NCI-H187 (cell line): ENCODE results near the gene MRPS5.
A peak's percentile ranks its signal among the peaks of the same experiment; 100 is the strongest.
"Not testable (repeated sequence)": the region's sequence is repeated elsewhere in the genome, so short reads cannot be mapped to it uniquely, and the experiment has no call there.

Source experiments
- DNase-seq, 2 experiments: peaks; one replicate each; lab custom pipeline; 2025; lab: John Stamatoyannopoulos, UW

The MRPS5 gene

DNA sequence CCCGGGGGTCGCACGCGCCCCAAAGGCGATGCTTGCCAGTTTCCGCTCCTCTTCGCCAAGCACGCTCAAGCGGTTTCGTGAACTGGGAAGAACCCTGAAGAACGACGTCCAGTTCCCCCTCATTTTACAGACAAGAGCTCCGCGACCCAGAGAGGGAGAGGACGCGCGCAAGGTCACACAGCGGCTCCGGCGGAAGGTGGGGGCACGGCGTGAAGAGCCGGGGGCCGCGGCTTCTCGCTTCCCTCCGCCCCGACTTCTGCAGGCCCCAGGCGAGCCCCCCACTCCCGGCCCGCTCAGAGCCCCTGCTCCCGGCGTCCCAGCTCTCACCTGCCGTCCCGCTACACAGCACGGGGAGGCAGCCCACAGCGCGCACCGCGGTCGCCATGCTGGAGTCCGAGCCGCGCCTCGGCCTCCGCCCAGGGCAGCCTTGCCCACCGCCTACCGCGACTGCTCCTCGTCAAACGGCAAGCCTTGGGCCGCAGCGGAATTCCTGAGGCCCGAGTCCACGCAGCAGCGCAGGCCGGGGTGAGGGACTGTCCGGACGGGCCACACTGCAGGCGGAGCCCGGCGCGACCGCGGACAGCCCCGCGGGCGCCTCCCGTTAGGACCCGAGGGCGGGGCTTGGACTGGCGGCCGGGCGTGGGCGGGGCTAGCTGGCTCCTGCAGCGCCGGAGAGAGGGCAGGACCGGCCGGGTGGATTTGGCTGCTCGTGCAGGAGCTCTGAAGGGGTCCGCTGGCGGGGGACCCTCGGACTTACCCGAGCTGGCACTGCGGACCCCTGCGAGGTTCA is at the start of gene MRPS5:
MRPS5 (minus strand) TSS at position 402 of the 790 bp plus-strand sequence; CDS start at position 385, 17 bp downstream.
- DNase-seq: peak; percentile 48 to 57

- DNase-seq: no peak
Observed at GRCh38 chr2:95166065-95166763, 44.6 kb upstream of the MRPS5 start.

- DNase-seq: peak; percentile 89 to 92
Observed at GRCh38 chr2:95165371-95166064, 43.9 kb upstream of the MRPS5 start, which contains the start of gene ZNF2. Gene ZNF2, plus strand, starts transcription at chr2:95165809. Its CDS starts 10,418 bp downstream, at chr2:95176227.

GRCh38 chr2:95165030-95165370 is 43.4 kb upstream of the MRPS5 start:
- no peak for DNase-seq

GRCh38 chr2:95159690-95160449 is 38.3 kb upstream of the MRPS5 start, which contains the start of gene ZNF514:
Gene ZNF514, minus strand, starts transcription at chr2:95159848. Its CDS starts 6,595 bp downstream, at chr2:95153253.
- peak in 1 of 2 experiments; percentile 39 for DNase-seq

- DNase-seq: peak in 1 of 2 experiments; percentile 4
Observed at GRCh38 chr2:95158891-95159619, 37.4 kb upstream of the MRPS5 start.

- no peak for DNase-seq
Observed at GRCh38 chr2:95158441-95158840, 36.8 kb upstream of the MRPS5 start.

- no peak for DNase-seq
Observed at GRCh38 chr2:95149397-95149984, 27.9 kb upstream of the MRPS5 start.

DNA sequence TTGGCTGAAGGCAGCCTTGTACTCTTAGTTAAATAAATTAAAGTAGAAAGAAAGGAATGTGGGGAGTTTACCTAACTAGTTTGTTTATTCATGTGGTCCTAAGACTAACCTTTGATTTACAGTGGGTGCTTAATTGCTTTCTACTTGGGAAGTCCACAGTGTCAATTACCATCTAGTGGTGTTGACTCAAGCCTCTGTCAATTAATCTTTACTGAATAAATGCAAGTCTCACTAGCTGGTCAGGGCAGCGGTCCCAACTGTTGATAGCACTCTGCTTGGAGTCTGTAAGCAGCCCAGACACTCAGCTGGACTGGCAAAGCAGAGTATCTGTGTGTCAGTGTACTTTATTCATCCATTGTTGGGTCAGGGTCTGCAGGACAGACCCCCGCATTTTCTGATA is 22.2 kb upstream of the MRPS5 start:
- no peak for DNase-seq

DNA sequence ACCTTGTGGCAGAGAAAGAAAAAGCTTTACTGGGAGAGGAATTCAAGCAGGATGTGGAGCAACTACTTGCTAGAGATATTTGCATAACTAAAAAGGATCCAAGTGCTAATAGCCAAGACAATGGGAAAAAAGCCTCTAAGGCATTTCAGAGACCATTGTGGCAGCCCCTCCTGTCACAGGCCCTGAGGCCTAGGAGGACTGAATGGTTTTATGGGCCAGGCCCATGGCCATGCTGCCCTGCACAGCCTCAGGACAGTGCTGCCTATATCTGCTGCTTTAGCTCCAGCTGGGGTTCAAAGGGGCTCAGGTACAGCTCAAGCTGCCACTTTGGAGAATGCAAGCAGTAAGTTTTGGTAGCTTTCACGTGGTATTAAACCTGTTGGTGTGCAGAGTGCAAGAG is 17.1 kb upstream of the MRPS5 start:
- DNase-seq: no peak

DNA sequence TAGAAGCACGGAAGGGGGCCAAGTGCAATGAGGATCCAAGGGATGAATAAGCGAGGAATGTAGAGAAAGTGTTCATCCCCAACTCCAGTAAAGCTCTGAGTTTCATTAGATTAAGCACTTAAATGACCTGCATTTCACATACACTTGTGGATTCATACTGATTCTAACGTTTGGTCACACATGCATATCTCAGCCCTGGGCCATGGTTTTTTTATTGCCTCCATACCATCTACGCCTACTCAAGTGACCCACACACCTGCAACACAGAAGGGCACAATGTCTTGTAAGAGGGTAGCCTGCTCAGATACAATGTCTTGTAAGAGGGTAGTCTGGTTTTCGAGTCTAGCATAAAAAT is 566 bp upstream of the MRPS5 start:
- DNase-seq: no peak

DNA sequence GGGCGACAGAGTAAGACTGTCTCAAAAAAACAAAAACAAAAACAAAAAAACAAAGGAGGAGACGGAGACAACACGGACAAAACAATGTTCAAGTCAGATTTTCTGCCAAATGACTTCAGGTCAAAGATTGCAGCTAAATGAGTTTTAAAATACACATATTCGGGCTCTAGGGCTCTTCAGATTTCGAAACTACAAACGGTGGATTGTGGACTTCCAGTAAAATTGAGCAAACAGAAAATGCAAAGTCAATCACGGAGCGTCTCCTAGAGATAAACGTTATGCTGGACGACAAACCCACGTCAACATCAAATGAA is 558 bp downstream of the MRPS5 start:
- no peak for DNase-seq

GRCh38 chr2:95115418-95115817 is 6.2 kb downstream of the MRPS5 start:
- peak in 1 of 2 experiments; percentile 34 for DNase-seq

GRCh38 chr2:95113464-95113863 is 8.1 kb downstream of the MRPS5 start:
- DNase-seq: no peak

GRCh38 chr2:95110395-95110794 is 11.2 kb downstream of the MRPS5 start:
- DNase-seq: no peak

DNA sequence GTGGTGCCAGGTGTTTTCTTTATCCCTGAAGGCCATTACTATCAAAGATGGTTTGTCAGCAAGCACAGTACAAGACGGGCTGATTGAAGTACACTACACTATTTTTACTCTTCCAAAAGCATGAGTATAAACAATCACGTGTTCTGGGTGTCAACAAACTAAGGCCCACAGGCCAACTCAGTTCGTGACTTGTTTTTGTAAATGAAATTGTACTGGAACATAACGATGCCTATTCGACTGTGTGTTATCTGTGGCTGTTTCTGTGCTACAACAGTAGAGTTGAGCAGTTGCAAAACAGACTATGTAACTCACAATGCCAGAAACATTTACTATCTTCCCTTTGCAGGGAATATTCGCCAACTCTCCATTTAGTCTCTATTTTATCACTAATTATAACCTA is 12.3 kb downstream of the MRPS5 start:
- DNase-seq: no peak

DNA sequence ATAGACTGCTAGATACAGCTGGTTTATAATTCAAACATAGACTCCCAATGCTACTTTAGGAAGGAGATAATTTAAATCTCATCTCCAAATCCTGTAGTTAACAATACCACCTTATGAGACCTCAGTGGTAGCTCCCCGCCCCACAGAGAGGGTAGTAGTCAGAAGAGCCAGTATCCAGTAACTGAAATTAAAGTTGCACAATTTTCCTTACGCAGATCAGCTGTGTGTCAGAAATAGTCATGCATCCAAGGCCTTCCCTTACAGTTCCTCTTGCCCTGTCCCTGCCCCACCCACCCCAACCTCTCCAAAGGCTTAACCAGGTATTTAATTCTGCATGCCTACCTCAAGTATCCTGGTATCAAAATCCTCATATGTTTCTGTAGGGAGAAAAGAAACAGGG is 15.5 kb downstream of the MRPS5 start:
- DNase-seq: no peak

GRCh38 chr2:95104606-95105005 is 17.0 kb downstream of the MRPS5 start:
- no peak for DNase-seq

- DNase-seq: no peak
Observed at GRCh38 chr2:95099910-95100309, 21.7 kb downstream of the MRPS5 start.

DNA sequence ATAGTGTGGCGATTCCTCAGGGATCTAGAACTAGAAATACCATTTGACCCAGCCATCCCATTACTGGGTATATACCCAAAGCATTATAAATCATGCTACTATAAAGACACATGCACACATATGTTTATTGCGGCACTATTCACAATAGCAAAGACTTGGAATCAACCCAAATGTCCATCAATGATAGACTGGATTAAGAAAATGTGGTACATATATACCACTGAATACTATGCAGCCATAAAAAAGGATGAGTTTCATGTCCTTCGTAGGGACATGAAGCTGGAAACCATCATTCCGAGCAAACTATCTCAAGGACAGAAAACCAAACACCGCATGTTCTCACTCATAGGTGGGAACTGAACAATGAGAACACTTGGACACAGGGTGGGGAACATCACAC is 23.3 kb downstream of the MRPS5 start:
- not testable (repeated sequence) for DNase-seq
